DOHH2 (cell line): Measurements from ENCODE around the gene CLEC7A.

Experiments
- H3F3A ChIP-seq: fragments of 200-600 bp; sonication (generic), shearing (Covaris generic); 2 replicates; pipeline ENCODE4 v1.6.0; 2016; ENCODE audit warnings: antibody characterized with exemption, mild to moderate bottlenecking; ENCODE audit not compliant: control insufficient read depth, insufficient read depth
- H3K27ac ChIP-seq: fragments of 200-600 bp; sonication (generic); 2 replicates; pipeline ENCODE4 v1.5.1; 2014; ENCODE audit warnings: low read depth, mild to moderate bottlenecking, low read length, moderate library complexity
- H3K27me3 ChIP-seq: fragments of 200-600 bp; sonication (generic); 2 replicates; pipeline ENCODE4 v1.6.1; 2014; ENCODE audit warnings: mild to moderate bottlenecking, low read length, mixed read lengths; ENCODE audit not compliant: control insufficient read depth
- H3K36me3 ChIP-seq: fragments of 200-600 bp; sonication (generic); 2 replicates; pipeline ENCODE4 v1.6.1; 2014; ENCODE audit warnings: mild to moderate bottlenecking, low read length, moderate library complexity, mixed read lengths; ENCODE audit not compliant: control insufficient read depth
- H3K4me1 ChIP-seq: fragments of 200-600 bp; sonication (generic); 2 replicates; pipeline ENCODE4 v1.6.1; 2014; ENCODE audit warnings: mild to moderate bottlenecking, low read length, mixed read lengths; ENCODE audit not compliant: control insufficient read depth
- H3K4me2 ChIP-seq: fragments of 200-600 bp; sonication (generic); 2 replicates; pipeline ENCODE4 v1.6.0; 2014; ENCODE audit warnings: mild to moderate bottlenecking, low read length, moderate library complexity
- H3K4me3 ChIP-seq: fragments of 200-600 bp; sonication (generic); 2 replicates; pipeline ENCODE4 v1.5.1; 2014; ENCODE audit warnings: mild to moderate bottlenecking, low read length, mixed read lengths
- H3K79me2 ChIP-seq: fragments of 200-600 bp; sonication (generic); 2 replicates; pipeline ENCODE4 v1.6.1; 2014; ENCODE audit warnings: mild to moderate bottlenecking, low read length, mixed read lengths; ENCODE audit not compliant: control insufficient read depth
- H3K9me2 ChIP-seq: fragments of 200-600 bp; sonication (generic); replicated peaks from 2 replicates; pipeline ENCODE4 v1.6.1; 2014; ENCODE audit warnings: mild to moderate bottlenecking, low read length, mixed read lengths; ENCODE audit not compliant: control insufficient read depth
- H3K9me3 ChIP-seq: fragments of 200-600 bp; sonication (generic); 2 replicates; pipeline ENCODE4 v1.6.1; 2014; ENCODE audit warnings: antibody characterized with exemption, low read length, mixed read lengths; ENCODE audit not compliant: control insufficient read depth, insufficient read depth
- H4K20me1 ChIP-seq: fragments of 200-600 bp; sonication (generic); 2 replicates; pipeline ENCODE4 v1.6.0; 2014; ENCODE audit warnings: low read depth, mild to moderate bottlenecking, antibody characterized with exemption, low read length, moderate library complexity; ENCODE audit not compliant: control insufficient read depth, insufficient read depth
- CTCF ChIP-seq: fragments of 200-600 bp; sonication (generic); IDR thresholded peaks from one replicate; pipeline ENCODE4 v1.5.1; 2014; ENCODE audit warnings: antibody characterized with exemption, mild to moderate bottlenecking, low read depth, low read length; ENCODE audit not compliant: poor library complexity, severe bottlenecking
- EZH2phosphoT487 ChIP-seq: fragments of 200-600 bp; sonication (generic); IDR thresholded peaks from 2 replicates; pipeline ENCODE4 v1.6.1; 2017; ENCODE audit warnings: borderline replicate concordance, mild to moderate bottlenecking, antibody characterized with exemption, low read length, moderate library complexity, mixed read lengths

Gene CLEC7A

GRCh38 chr12:10130042-10130441 lies at the start of gene CLEC7A:
CLEC7A (minus strand) TSS chr12:10130199; CDS start chr12:10130082, 117 bp downstream.
- Histone ChIP-seq H3K4me1 (peaks cover 8% of the 10 kb centered on the region), H3F3A (no peaks in the 10 kb centered on the region), H3K9me2 (no peaks in the 10 kb centered on the region), H4K20me1 (no peaks in the 10 kb centered on the region), H3K4me3 (no peak within 1 kb of the TSS), H3K27ac (no peak within 1 kb of the TSS), H3K4me2 (peak within 1 kb of the TSS; percentile 38), H3K27me3 (peaks cover 9% of the 10 kb centered on the region), H3K79me2 (no peaks in the 10 kb centered on the region), H3K36me3 (no peaks in the 10 kb centered on the region), H3K9me3 (no peaks in the 10 kb centered on the region)
- TF ChIP-seq CTCF, result no peak
- no peak for TF ChIP-seq EZH2phosphoT487

GRCh38 chr12:10179776-10180181 lies 49.8 kb upstream of the CLEC7A start:
- no peak for TF ChIP-seq CTCF
- TF ChIP-seq EZH2phosphoT487, result no peak
- Histone ChIP-seq H3K4me1 (no peaks in the 10 kb centered on the region), H3K27me3 (peaks cover 12% of the 10 kb centered on the region), H3K4me3 (no peak overlapping the region), H3K9me2 (no peaks in the 10 kb centered on the region), H3F3A (no peaks in the 10 kb centered on the region), H3K9me3 (no peaks in the 10 kb centered on the region), H3K27ac (no peak overlapping the region), H3K79me2 (no peaks in the 10 kb centered on the region), H3K4me2 (no peak overlapping the region), H4K20me1 (no peaks in the 10 kb centered on the region), H3K36me3 (no peaks in the 10 kb centered on the region)

GRCh38 chr12:10178821-10179220 lies 48.8 kb upstream of the CLEC7A start, which contains the start of gene TMEM52B:
TMEM52B (plus strand) TSS chr12:10179032; CDS start chr12:10179575, 543 bp downstream.
- no peaks in the 10 kb centered on the region for H3F3A ChIP-seq
- TF ChIP-seq EZH2phosphoT487 (no peak), CTCF (no peak)
- no peak within 1 kb of the TSS for H3K4me2 ChIP-seq
- peaks cover 12% of the 10 kb centered on the region for H3K27me3 ChIP-seq
- H3K4me3 ChIP-seq, result no peak within 1 kb of the TSS
- H3K36me3 ChIP-seq, result no peaks in the 10 kb centered on the region
- H3K79me2 ChIP-seq, result no peaks in the 10 kb centered on the region
- no peaks in the 10 kb centered on the region for H3K9me2 ChIP-seq
- H3K4me1 ChIP-seq, result no peaks in the 10 kb centered on the region
- no peaks in the 10 kb centered on the region for H3K9me3 ChIP-seq
- H3K27ac ChIP-seq, result no peak within 1 kb of the TSS
- no peaks in the 10 kb centered on the region for H4K20me1 ChIP-seq
